B cell (primary cell): ENCODE measurements around the gene FGFR3. TPM values are rescaled to one million over a fixed set of nuclear protein-coding genes. Genes with fewer than 3 reads are reported as not detected.

ENCODE experiments used
- ATAC-seq: fragments of 200-7000 bp; cut with Tn5 transposase; one replicate; pipeline ENCODE4 v1.10.0; 2021; ENCODE audit warnings: low read depth, mild to moderate bottlenecking, moderate number of reproducible peaks, moderate library complexity
- CTCF ChIA-PET: fragments of 350-600 bp; sonication (Branson Sonifier 250); formaldehyde crosslinking; loops from one replicate; lab custom pipeline; 2021; ENCODE audit warnings: antibody characterized with exemption, inconsistent platforms; lab: Charles Lee
- POLR2A ChIA-PET: fragments of 350-600 bp; sonication (Branson Sonifier 250); formaldehyde crosslinking; loops from one replicate; lab custom pipeline; 2021; ENCODE audit warnings: antibody characterized with exemption; lab: Charles Lee
- DNase-seq: peaks from one replicate; pipeline ENCODE4 v3.0.0; 2013
- H2AFZ ChIP-seq: 2 replicates; pipeline ENCODE4 v1.6.1; 2012; ENCODE audit warnings: mild to moderate bottlenecking, low read depth, low read length; ENCODE audit not compliant: insufficient read depth, poor library complexity, severe bottlenecking
- H3K27ac ChIP-seq, 2 donors: 1 replicate in 1 of 2; 2 replicates in 1 of 2; pipeline ENCODE4 v1.5.1; 2012 to 2013; ENCODE audit warnings: low read length in 2 of 2, mild to moderate bottlenecking in 2 of 2, moderate library complexity in 1 of 2
- H3K27me3 ChIP-seq, 4 experiments: fragments of 200-600 bp in 1 of 4; sonication (generic) in 1 of 4; replicated peaks in 1 of 4; 1 replicate in 2 of 4; 2 replicates in 2 of 4; pipeline versions ENCODE4 v1.6.1 to v1.7.0; 2013 to 2016; ENCODE audit warnings: low read length in 3 of 4, mild to moderate bottlenecking in 2 of 4, mixed read lengths in 1 of 4, moderate library complexity in 1 of 4; ENCODE audit not compliant: insufficient read depth in 4 of 4, control insufficient read depth in 3 of 4; ENCODE audit errors: control extremely low read depth in 1 of 4
- H3K36me3 ChIP-seq, 2 experiments: replicated peaks in 1 of 2; 1 replicate in 1 of 2; 2 replicates in 1 of 2; pipeline versions ENCODE4 v1.6.1 to v1.7.1; 2013; ENCODE audit warnings: low read length in 1 of 2; ENCODE audit not compliant: insufficient read depth in 2 of 2, control insufficient read depth in 1 of 2; ENCODE audit errors: control extremely low read depth in 1 of 2, extremely low read depth in 1 of 2
- H3K4me1 ChIP-seq, 2 donors: fragments of 200-600 bp in 1 of 2; sonication (generic) in 1 of 2; 1 replicate in 1 of 2; 2 replicates in 1 of 2; pipeline versions ENCODE4 v1.5.1 to v1.6.1; 2013 to 2017; ENCODE audit warnings: low read length in 2 of 2; ENCODE audit not compliant: control insufficient read depth in 2 of 2, insufficient read depth in 2 of 2
- H3K4me2 ChIP-seq: replicated peaks from 2 replicates; pipeline ENCODE3; 2012; ENCODE audit warnings: mild to moderate bottlenecking, low read depth, low read length; ENCODE audit not compliant: poor library complexity, severe bottlenecking
- H3K4me3 ChIP-seq, 5 experiments: fragments of 200-600 bp in 1 of 5; sonication (generic) in 1 of 5; 1 replicate in 3 of 5; 2 replicates in 2 of 5; pipeline versions ENCODE4 v1.5.1 to v1.7.0; 2011 to 2016; ENCODE audit warnings: low read length in 4 of 5, mild to moderate bottlenecking in 4 of 5, low read depth in 2 of 5, control low read depth in 1 of 5, moderate library complexity in 1 of 5; ENCODE audit not compliant: insufficient read depth in 1 of 5; ENCODE audit errors: control extremely low read depth in 1 of 5, extremely low read depth in 1 of 5
- H3K79me2 ChIP-seq: fragments of 200-600 bp; sonication (generic); one replicate; pipeline ENCODE4 v1.6.0; 2016; ENCODE audit warnings: low read length; ENCODE audit not compliant: control insufficient read depth, insufficient read depth
- H3K9ac ChIP-seq: fragments of 200-600 bp; sonication (generic); 2 replicates; pipeline ENCODE4 v1.6.1; 2017; ENCODE audit warnings: mild to moderate bottlenecking, low read length, moderate library complexity
- H3K9me3 ChIP-seq, 3 donors: one replicate each; pipeline versions ENCODE4 v1.6.1 to v1.7.1; 2013; ENCODE audit warnings: low read length in 2 of 3; ENCODE audit not compliant: control insufficient read depth in 2 of 3, insufficient read depth in 1 of 3; ENCODE audit errors: control extremely low read depth in 1 of 3
- H4K20me1 ChIP-seq: 2 replicates; pipeline ENCODE4 v1.6.0; 2012; ENCODE audit warnings: mild to moderate bottlenecking, low read length; ENCODE audit not compliant: insufficient read depth, control insufficient read depth, poor library complexity, severe bottlenecking
- H3K27ac Mint-ChIP-seq: one replicate; pipeline ENCODE4 v1.8.0; 2021; ENCODE audit warnings: mixed read lengths
- H3K27me3 Mint-ChIP-seq: one replicate; pipeline ENCODE4 v1.8.0; 2021; ENCODE audit warnings: mixed read lengths
- H3K4me1 Mint-ChIP-seq: one replicate; pipeline ENCODE4 v1.8.0; 2021; ENCODE audit warnings: mixed read lengths
- H3K4me3 Mint-ChIP-seq: one replicate; pipeline ENCODE4 v1.8.0; 2021; ENCODE audit warnings: mixed read lengths
- H3K9me3 Mint-ChIP-seq: one replicate; pipeline ENCODE4 v1.8.0; 2022; ENCODE audit warnings: mixed read lengths; ENCODE audit not compliant: insufficient read depth
- CTCF ChIP-seq: fragments of 200-600 bp; IDR thresholded peaks from one replicate; pipeline ENCODE4 v1.8.0; 2022; ENCODE audit warnings: antibody characterized with exemption, mild to moderate bottlenecking
- EZH2 ChIP-seq: IDR thresholded peaks from 2 replicates; pipeline ENCODE4 v1.6.1; 2012; ENCODE audit warnings: borderline replicate concordance, low read depth, mild to moderate bottlenecking, moderate library complexity, low read length; ENCODE audit not compliant: insufficient read depth, poor library complexity, severe bottlenecking
- WGBS: methylation state at CpG from one replicate; pipeline ENCODE4 v1.1.5; 2013; ENCODE audit warnings: missing lambda C conversion rate; ENCODE audit not compliant: insufficient coverage; 5-methylcytosine and 5-hydroxymethylcytosine counted together
- intact Hi-C: fragments of 100-400 bp; cut with micrococcal nuclease; formaldehyde crosslinking; loops from one replicate; pipeline ENCODE4 v1.10.0; 2022
- polyA plus RNA-seq: library from polyadenylated mRNA; depleted of rRNA; stranded (reverse); fragments of >200 nt; gene quantifications from 2 replicates; pipeline ENCODE4 v1.2.3, GENCODE V29; 2012
- total RNA-seq, 2 donors: library from RNA; stranded (reverse); fragments of 120-200 nt in 1 of 2; gene quantifications; 1 replicate in 1 of 2; 2 replicates in 1 of 2; pipeline versions ENCODE4 v1.2.3 to v1.2.4, GENCODE V29; 2013 to 2022

FGFR3 gene
- total and polyA plus RNA-seq, 2 donors (not counting 1 experiment from before 2014, with no cell fraction given): not detected

GRCh38 chr4:1790005-1790404 lies 3.1 kb upstream of the FGFR3 start:
- no peak overlapping the region for H3K4me3 ChIP-seq
- intact Hi-C loops: loop anchor here (5.0 kb wide), 1 partner anchor 108 kb away; the partner anchor contains the start of gene FAM53A
- Mint-ChIP-seq H3K9me3 (no peaks in the 10 kb centered on the region), H3K4me1 (peaks cover 1% of the 10 kb centered on the region), H3K27me3 (peaks cover 4% of the 10 kb centered on the region), H3K4me3 (no peak overlapping the region), H3K27ac (no peak overlapping the region)
- DNase-seq (no peak), ATAC-seq (no peak)
- peaks cover 4% of the 10 kb centered on the region for H4K20me1 ChIP-seq
- no peak overlapping the region for H2AFZ ChIP-seq
- no peak overlapping the region for H3K9ac ChIP-seq
- CTCF ChIA-PET: no interaction called here
- TF ChIP-seq CTCF (no peak), EZH2 (no peak)
- H3K36me3 ChIP-seq: no peaks in the 10 kb centered on the region
- POLR2A ChIA-PET: no interaction called here
- WGBS: 85% methylated on average over 10 of the region's 10 CpGs
- peaks cover 0 to 12% (median 5%) of the 10 kb centered on the region in 4 experiments for H3K27me3 ChIP-seq
- no peak overlapping the region for H3K27ac ChIP-seq
- H3K79me2 ChIP-seq: no peaks in the 10 kb centered on the region
- no peak overlapping the region for H3K4me2 ChIP-seq
- H3K4me1 ChIP-seq: peaks cover 9 to 10% of the 10 kb centered on the region in 2 donors
- peaks cover 0 to 12% (median 0%) of the 10 kb centered on the region in 3 donors for H3K9me3 ChIP-seq

GRCh38 chr4:1792158-1792831 lies 798 bp upstream of the FGFR3 start:
- Histone ChIP-seq H4K20me1 (peaks cover 4% of the 10 kb centered on the region), H3K4me2 (peak overlapping the region; percentile 92), H3K4me3 (no peak overlapping the region), H3K4me1 (peaks cover 20 to 27% of the 10 kb centered on the region in 2 donors), H2AFZ (no peak overlapping the region), H3K9me3 (peaks cover 0 to 21% (median 0%) of the 10 kb centered on the region in 3 donors), H3K9ac (no peak overlapping the region), H3K27me3 (peaks cover 0 to 35% (median 24%) of the 10 kb centered on the region in 4 experiments), H3K27ac (no peak overlapping the region), H3K36me3 (no peaks in the 10 kb centered on the region), H3K79me2 (no peaks in the 10 kb centered on the region)
- H3K27ac Mint-ChIP-seq: no peak overlapping the region
- H3K9me3 Mint-ChIP-seq: no peaks in the 10 kb centered on the region
- no peak for TF ChIP-seq EZH2
- no peak for TF ChIP-seq CTCF
- H3K4me1 Mint-ChIP-seq: peaks cover 3% of the 10 kb centered on the region
- ATAC-seq (no peak), DNase-seq (no peak)
- POLR2A ChIA-PET: no interaction called here
- H3K4me3 Mint-ChIP-seq: peak overlapping the region; percentile 66
- intact Hi-C loops: loop anchor here (2.0 to 5.0 kb wide), 2 partner anchors 25 to 110 kb away; partner anchors contain the start of gene FAM53A
- WGBS: 73% methylated on average over 29 of the region's 29 CpGs
- CTCF ChIA-PET: no interaction called here
- peaks cover 10% of the 10 kb centered on the region for H3K27me3 Mint-ChIP-seq
